PFSK-1 (cell line): ENCODE measurements around the gene TOM1L2.

Experiments
- FOXP2 ChIP-seq: optimal IDR thresholded peaks from 2 replicates; pipeline ENCODE3; 2011; ENCODE audit warnings: borderline replicate concordance, control low read depth, inconsistent platforms; ENCODE audit not compliant: insufficient read depth; ENCODE audit errors: extremely low read length, extremely low read depth
- POLR2AphosphoS5 ChIP-seq: IDR thresholded peaks from 2 replicates; pipeline ENCODE4 v1.6.1; 2012; ENCODE audit warnings: low read depth, mild to moderate bottlenecking, control low read depth, low read length, moderate library complexity
- SIN3A ChIP-seq: IDR thresholded peaks from 2 replicates; pipeline ENCODE4 v1.6.1; 2012; ENCODE audit warnings: mild to moderate bottlenecking, low read length, moderate library complexity, borderline replicate concordance; ENCODE audit not compliant: insufficient read depth
- TAF1 ChIP-seq: IDR thresholded peaks from 2 replicates; pipeline ENCODE4 v1.6.1; 2012; ENCODE audit warnings: low read length, control low read depth, borderline replicate concordance; ENCODE audit not compliant: insufficient read depth
- TF ChIP-seq, protein P1 (sequence below), 2 experiments: IDR thresholded peaks; 2 replicates each; pipeline versions ENCODE4 v1.6.1 to v1.8.0; 2011 to 2012; ENCODE audit warnings: low read depth in 2 of 2, low read length in 2 of 2, control low read depth in 1 of 2, inconsistent platforms in 1 of 2, mild to moderate bottlenecking in 1 of 2, moderate library complexity in 1 of 2; ENCODE audit not compliant: insufficient read depth in 1 of 2

Gene TOM1L2

GRCh38 chr17:17909078-17909477 lies 63.1 kb downstream of the TOM1L2 start:
- no peak for TF ChIP-seq SIN3A
- no peak for TF ChIP-seq POLR2AphosphoS5
- no peak for TF ChIP-seq FOXP2
- no peak for TF ChIP-seq TAF1
- TF ChIP-seq, protein P1, sequence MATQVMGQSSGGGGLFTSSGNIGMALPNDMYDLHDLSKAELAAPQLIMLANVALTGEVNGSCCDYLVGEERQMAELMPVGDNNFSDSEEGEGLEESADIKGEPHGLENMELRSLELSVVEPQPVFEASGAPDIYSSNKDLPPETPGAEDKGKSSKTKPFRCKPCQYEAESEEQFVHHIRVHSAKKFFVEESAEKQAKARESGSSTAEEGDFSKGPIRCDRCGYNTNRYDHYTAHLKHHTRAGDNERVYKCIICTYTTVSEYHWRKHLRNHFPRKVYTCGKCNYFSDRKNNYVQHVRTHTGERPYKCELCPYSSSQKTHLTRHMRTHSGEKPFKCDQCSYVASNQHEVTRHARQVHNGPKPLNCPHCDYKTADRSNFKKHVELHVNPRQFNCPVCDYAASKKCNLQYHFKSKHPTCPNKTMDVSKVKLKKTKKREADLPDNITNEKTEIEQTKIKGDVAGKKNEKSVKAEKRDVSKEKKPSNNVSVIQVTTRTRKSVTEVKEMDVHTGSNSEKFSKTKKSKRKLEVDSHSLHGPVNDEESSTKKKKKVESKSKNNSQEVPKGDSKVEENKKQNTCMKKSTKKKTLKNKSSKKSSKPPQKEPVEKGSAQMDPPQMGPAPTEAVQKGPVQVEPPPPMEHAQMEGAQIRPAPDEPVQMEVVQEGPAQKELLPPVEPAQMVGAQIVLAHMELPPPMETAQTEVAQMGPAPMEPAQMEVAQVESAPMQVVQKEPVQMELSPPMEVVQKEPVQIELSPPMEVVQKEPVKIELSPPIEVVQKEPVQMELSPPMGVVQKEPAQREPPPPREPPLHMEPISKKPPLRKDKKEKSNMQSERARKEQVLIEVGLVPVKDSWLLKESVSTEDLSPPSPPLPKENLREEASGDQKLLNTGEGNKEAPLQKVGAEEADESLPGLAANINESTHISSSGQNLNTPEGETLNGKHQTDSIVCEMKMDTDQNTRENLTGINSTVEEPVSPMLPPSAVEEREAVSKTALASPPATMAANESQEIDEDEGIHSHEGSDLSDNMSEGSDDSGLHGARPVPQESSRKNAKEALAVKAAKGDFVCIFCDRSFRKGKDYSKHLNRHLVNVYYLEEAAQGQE (IDR thresholded peaks at IDR 0.05; ENCODE audit: insufficient read depth in 1 of 2, low read depth in 2 of 2, low read length in 2 of 2): no peak

DNA sequence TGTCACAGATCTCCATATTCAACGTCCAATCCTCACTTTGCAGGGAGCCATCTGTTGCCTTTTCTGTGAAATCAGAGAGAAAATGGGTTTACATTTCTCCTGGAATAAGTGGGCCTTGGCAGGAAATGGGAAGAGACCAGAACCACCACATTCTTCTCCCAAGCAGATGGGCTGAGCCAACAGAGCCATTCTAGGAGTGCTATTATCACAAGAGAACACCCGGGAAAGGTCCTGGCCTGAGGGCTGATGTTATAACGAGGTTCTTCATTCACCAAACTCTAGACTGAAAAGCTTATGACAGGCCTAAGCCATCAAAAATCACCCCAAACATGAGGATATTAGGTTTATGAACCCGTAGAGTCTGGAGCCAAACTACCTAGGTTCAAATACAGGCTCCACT lies 64.7 kb downstream of the TOM1L2 start:
- no peak for TF ChIP-seq FOXP2

- no peak for TF ChIP-seq SIN3A
- TF ChIP-seq TAF1: no peak
- no peak for TF ChIP-seq POLR2AphosphoS5
- TF ChIP-seq, protein P1 (IDR thresholded peaks at IDR 0.05; ENCODE audit: insufficient read depth in 1 of 2, low read depth in 2 of 2, low read length in 2 of 2): no peak
- TF ChIP-seq FOXP2: no peak
These were observed 65.6 kb downstream of the TOM1L2 start for GRCh38 chr17:17906418-17907215.

- TF ChIP-seq SIN3A (no peak), TAF1 (no peak), POLR2AphosphoS5 (no peak), FOXP2 (no peak)
- TF ChIP-seq, protein P1 (IDR thresholded peaks at IDR 0.05; ENCODE audit: insufficient read depth in 1 of 2, low read depth in 2 of 2, low read length in 2 of 2): no peak
These were observed 67.2 kb downstream of the TOM1L2 start for GRCh38 chr17:17905036-17905320.

GRCh38 chr17:17904166-17905035 lies 67.8 kb downstream of the TOM1L2 start:
- TF ChIP-seq POLR2AphosphoS5 (no peak), SIN3A (no peak), FOXP2 (no peak), TAF1 (no peak)
- TF ChIP-seq, protein P1 (IDR thresholded peaks at IDR 0.05; ENCODE audit: insufficient read depth in 1 of 2, low read depth in 2 of 2, low read length in 2 of 2): no peak
